ENCODE results near the gene SLC16A3. TPM values are rescaled to one million over a fixed set of nuclear protein-coding genes. Genes with fewer than 3 reads are reported as not detected.

The SLC16A3 gene
- total RNA-seq, 2 experiments from 2014 or later = 183 to 193 TPM

DNA sequence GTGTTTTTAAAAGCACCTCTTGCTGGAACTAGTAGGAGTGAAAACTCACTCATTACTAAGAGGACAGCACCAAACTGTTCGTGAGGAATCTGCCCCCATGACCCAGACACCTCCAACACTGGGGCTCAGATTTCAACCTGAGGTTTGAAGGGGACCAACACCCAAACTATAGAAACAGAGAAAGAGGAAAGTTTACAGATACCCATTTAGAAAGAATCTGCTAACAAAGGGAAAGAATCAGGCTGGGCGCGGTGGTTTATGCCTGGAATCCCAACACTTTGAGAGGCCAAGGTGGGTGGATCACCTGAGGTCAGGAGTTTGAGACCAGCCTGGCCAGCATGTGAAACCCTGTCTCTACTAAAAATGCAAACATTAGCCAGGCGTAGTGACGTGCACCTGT lies 48.1 kb downstream of the SLC16A3 start:
- no peak for DNase-seq
- intact Hi-C loops (cut with micrococcal nuclease) = no loop called here
- POLR2A ChIA-PET = interaction anchor here (1.8 kb wide), 1 partner anchor 15 kb away, joined by 8 read pairs; no protein-coding TSS in a partner anchor

DNA sequence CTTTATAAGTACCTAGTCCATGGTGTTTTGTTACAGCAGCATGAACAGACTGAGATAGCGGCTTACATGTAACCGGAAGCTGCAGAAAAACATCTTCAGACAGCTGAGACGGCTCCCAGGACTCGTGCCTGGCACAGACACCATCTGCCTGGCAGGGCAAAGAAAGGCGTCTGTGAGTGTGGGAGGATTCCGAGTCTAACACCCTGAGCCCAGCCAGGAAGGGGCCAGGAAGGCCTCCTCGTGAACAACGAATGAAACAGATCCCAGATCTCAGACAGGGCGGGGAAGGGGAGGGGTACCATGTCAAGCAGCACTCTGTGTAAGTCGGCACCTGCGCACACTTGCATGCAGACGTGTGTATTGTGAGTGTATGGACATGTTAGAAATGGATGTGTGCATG lies 49.0 kb downstream of the SLC16A3 start:
- Mint-ChIP-seq H3K27me3 (no peaks in the 10 kb centered on the region), H3K27ac (no peak overlapping the region), H3K4me3 (no peak overlapping the region), H3K36me3 (ENCODE audit: low read depth) (no peaks in the 10 kb centered on the region), H3K4me1 (ENCODE audit: low read depth) (peaks cover 15% of the 10 kb centered on the region), H3K9me3 (no peaks in the 10 kb centered on the region)
- intact Hi-C loops (cut with micrococcal nuclease) = no loop called here
- TF ChIP-seq, protein P1, sequence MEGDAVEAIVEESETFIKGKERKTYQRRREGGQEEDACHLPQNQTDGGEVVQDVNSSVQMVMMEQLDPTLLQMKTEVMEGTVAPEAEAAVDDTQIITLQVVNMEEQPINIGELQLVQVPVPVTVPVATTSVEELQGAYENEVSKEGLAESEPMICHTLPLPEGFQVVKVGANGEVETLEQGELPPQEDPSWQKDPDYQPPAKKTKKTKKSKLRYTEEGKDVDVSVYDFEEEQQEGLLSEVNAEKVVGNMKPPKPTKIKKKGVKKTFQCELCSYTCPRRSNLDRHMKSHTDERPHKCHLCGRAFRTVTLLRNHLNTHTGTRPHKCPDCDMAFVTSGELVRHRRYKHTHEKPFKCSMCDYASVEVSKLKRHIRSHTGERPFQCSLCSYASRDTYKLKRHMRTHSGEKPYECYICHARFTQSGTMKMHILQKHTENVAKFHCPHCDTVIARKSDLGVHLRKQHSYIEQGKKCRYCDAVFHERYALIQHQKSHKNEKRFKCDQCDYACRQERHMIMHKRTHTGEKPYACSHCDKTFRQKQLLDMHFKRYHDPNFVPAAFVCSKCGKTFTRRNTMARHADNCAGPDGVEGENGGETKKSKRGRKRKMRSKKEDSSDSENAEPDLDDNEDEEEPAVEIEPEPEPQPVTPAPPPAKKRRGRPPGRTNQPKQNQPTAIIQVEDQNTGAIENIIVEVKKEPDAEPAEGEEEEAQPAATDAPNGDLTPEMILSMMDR (IDR thresholded peaks at IDR 0.05) = no peak
- no peak for ATAC-seq
- ChIA-PET CTCF (no interaction called here), POLR2A (no interaction called here)
- no peak for DNase-seq

More for the DNA sequence above, 48.1 kb downstream of the SLC16A3 start:
- CTCF ChIA-PET = no interaction called here
- Mint-ChIP-seq H3K4me1 (ENCODE audit: low read depth) (peaks cover 19% of the 10 kb centered on the region), H3K9me3 (no peaks in the 10 kb centered on the region), H3K36me3 (ENCODE audit: low read depth) (peaks cover 7% of the 10 kb centered on the region), H3K4me3 (no peak overlapping the region), H3K27me3 (no peaks in the 10 kb centered on the region), H3K27ac (no peak overlapping the region)
- TF ChIP-seq, protein P1 (IDR thresholded peaks at IDR 0.05) = no peak
- no peak for ATAC-seq

- CTCF ChIA-PET = no interaction called here
- H3K4me1 Mint-ChIP-seq (ENCODE audit: low read depth) = peaks cover 19% of the 10 kb centered on the region
Measured at GRCh38 chr17:82278308-82278707, 49.5 kb downstream of the SLC16A3 start.

DNA sequence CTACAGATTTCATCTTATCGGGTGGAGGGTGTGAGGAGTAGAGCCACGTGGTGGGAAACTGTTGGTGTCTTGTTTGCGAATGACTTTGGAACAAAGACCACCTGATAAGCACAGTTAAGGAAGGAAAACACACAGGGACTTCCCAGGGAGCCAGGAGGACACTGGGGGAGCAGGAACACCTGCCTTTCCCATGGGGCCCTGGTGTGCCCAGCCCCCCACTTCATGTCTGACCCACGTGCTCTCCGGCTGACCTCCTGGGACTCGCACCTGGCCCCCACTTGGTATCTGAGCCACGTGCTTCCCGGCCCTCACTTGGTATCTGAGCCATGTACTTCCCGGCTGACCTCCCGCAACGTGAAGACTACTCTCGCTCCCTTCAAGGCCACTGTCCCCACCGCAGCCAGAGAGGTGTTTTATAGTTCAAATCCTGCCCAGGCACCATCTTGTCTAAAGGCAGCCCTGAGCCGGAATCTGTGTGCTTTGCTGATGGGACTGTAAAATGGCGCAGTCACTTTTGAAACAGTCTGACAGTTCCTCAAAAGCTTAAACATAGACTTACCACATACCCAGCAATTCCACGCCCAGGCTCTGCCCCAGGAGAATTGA lies 50.0 kb downstream of the SLC16A3 start:
- DNase-seq (no peak), ATAC-seq (no peak)
- CTCF ChIA-PET = no interaction called here
- Mint-ChIP-seq H3K4me3 (no peak overlapping the region), H3K4me1 (ENCODE audit: low read depth) (peaks cover 24% of the 10 kb centered on the region), H3K9me3 (no peaks in the 10 kb centered on the region), H3K36me3 (ENCODE audit: low read depth) (no peaks in the 10 kb centered on the region), H3K27ac (no peak overlapping the region), H3K27me3 (no peaks in the 10 kb centered on the region)
- POLR2A ChIA-PET = no interaction called here
- intact Hi-C loops (cut with micrococcal nuclease) = no loop called here
- TF ChIP-seq, protein P1 (IDR thresholded peaks at IDR 0.05) = no peak

More at GRCh38 chr17:82278308-82278707, 49.5 kb downstream of the SLC16A3 start:
- Mint-ChIP-seq H3K36me3 (ENCODE audit: low read depth) (no peaks in the 10 kb centered on the region), H3K9me3 (no peaks in the 10 kb centered on the region), H3K4me3 (no peak overlapping the region), H3K27ac (no peak overlapping the region), H3K27me3 (no peaks in the 10 kb centered on the region)
- intact Hi-C loops (cut with micrococcal nuclease) = no loop called here
- ATAC-seq (no peak), DNase-seq (no peak)
- TF ChIP-seq, protein P1 (IDR thresholded peaks at IDR 0.05) = no peak
- POLR2A ChIA-PET = no interaction called here

GRCh38 chr17:82280537-82280936 lies 51.7 kb downstream of the SLC16A3 start:
- Mint-ChIP-seq H3K4me1 (ENCODE audit: low read depth) (peaks cover 19% of the 10 kb centered on the region), H3K9me3 (no peaks in the 10 kb centered on the region), H3K4me3 (no peak overlapping the region), H3K27ac (no peak overlapping the region), H3K36me3 (ENCODE audit: low read depth) (no peaks in the 10 kb centered on the region), H3K27me3 (no peaks in the 10 kb centered on the region)
- CTCF ChIA-PET = interaction anchor here (0.7 kb wide), 1 partner anchor 29 kb away, joined by 3 read pairs; no protein-coding TSS in a partner anchor
- intact Hi-C loops (cut with micrococcal nuclease) = no loop called here
- TF ChIP-seq, protein P1 (IDR thresholded peaks at IDR 0.05) = no peak
- DNase-seq (no peak), ATAC-seq (no peak)
- POLR2A ChIA-PET = interaction anchor here (0.6 to 3.7 kb wide), 3 partner anchors 17 to 544 kb away, joined by 3 to 20 read pairs (median 3); no protein-coding TSS in a partner anchor
